Measurements from ENCODE around the gene DMD. TPM values are rescaled to one million over a fixed set of nuclear protein-coding genes. Genes with fewer than 3 reads are reported as not detected.

Gene DMD
- total and polyA plus RNA-seq, 7 donors: 2.5 to 260 (median 183) TPM

DNA sequence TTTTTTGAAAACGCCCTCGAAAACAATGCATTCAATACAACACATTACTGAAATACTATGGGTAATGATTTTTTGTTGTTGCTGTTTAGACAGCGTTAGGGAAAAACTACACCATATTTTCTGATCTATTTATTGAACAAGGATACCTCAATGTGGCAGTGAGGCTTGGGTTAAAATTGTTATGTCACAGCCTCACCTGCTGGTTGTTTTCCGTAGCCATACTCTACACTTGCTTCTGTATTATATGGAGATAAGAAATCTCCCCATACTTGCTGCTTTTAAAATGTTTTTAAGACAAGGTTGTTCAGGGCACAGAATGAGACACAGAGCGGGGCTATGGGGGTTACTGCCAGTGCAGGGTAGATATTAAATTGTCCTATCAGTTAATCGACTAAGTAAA is 1917.9 kb downstream of the DMD start:
- no peaks in the 10 kb centered on the region for H3K9me3 ChIP-seq
- no peaks in the 10 kb centered on the region for H3K4me1 ChIP-seq
- intact Hi-C loops (cut with DNase I): no loop called here
- DNase-seq: no peak
- no peak for TF ChIP-seq CTCF (IDR thresholded peaks at IDR 0.05)
- no peak for TF ChIP-seq POLR2A (IDR thresholded peaks at IDR 0.05)
- no peak for TF ChIP-seq EP300 (IDR thresholded peaks at IDR 0.05)
- TF ChIP-seq POLR2AphosphoS5 (IDR thresholded peaks at IDR 0.05): no peak
- no peak overlapping the region for H3K27ac ChIP-seq
- no peaks in the 10 kb centered on the region for H3K36me3 ChIP-seq
- no peak overlapping the region for H3K4me3 ChIP-seq
- WGBS, 2 donors: 63 to 87% methylated on average over 6 of the region's 6 CpGs
- H3K27me3 ChIP-seq: no peaks in the 10 kb centered on the region

GRCh38 chrX:31291131-31291530 is 1920.2 kb downstream of the DMD start:
- no peaks in the 10 kb centered on the region for H3K27me3 ChIP-seq
- H3K27ac ChIP-seq: no peak overlapping the region
- WGBS, 2 donors: 94 to 96% methylated on average over 5 of the region's 5 CpGs
- H3K36me3 ChIP-seq: no peaks in the 10 kb centered on the region
- TF ChIP-seq POLR2A (IDR thresholded peaks at IDR 0.05) (no peak), CTCF (IDR thresholded peaks at IDR 0.05) (no peak), POLR2AphosphoS5 (IDR thresholded peaks at IDR 0.05) (no peak)
- no peaks in the 10 kb centered on the region for H3K4me1 ChIP-seq
- no peaks in the 10 kb centered on the region for H3K9me3 ChIP-seq
- H3K4me3 ChIP-seq: no peak overlapping the region
- intact Hi-C loops (cut with DNase I): no loop called here
- no peak for DNase-seq

- TF ChIP-seq EP300 (IDR thresholded peaks at IDR 0.05): no peak
- no peak for TF ChIP-seq POLR2AphosphoS5 (IDR thresholded peaks at IDR 0.05)
- no peak for TF ChIP-seq POLR2A (IDR thresholded peaks at IDR 0.05)
- no peak for TF ChIP-seq CTCF (IDR thresholded peaks at IDR 0.05)
- no peaks in the 10 kb centered on the region for H3K36me3 ChIP-seq
- H3K27me3 ChIP-seq: no peaks in the 10 kb centered on the region
- no peak overlapping the region for H3K27ac ChIP-seq
- WGBS, 2 donors: 81 to 86% methylated on average over 4 of the region's 4 CpGs
- intact Hi-C loops (cut with DNase I): no loop called here
- H3K9me3 ChIP-seq: no peaks in the 10 kb centered on the region
- H3K4me3 ChIP-seq: no peak overlapping the region
- no peak for DNase-seq
- H3K4me1 ChIP-seq: no peaks in the 10 kb centered on the region
These were observed 1923.5 kb downstream of the DMD start for GRCh38 chrX:31287861-31288260.

GRCh38 chrX:31280580-31280979 is 1930.8 kb downstream of the DMD start:
- intact Hi-C loops (cut with DNase I): no loop called here
- no peak overlapping the region for H3K27ac ChIP-seq
- no peaks in the 10 kb centered on the region for H3K9me3 ChIP-seq
- DNase-seq: no peak
- H3K4me3 ChIP-seq: no peak overlapping the region
- H3K36me3 ChIP-seq: no peaks in the 10 kb centered on the region
- H3K4me1 ChIP-seq: no peaks in the 10 kb centered on the region
- no peak for TF ChIP-seq CTCF (IDR thresholded peaks at IDR 0.05)
- TF ChIP-seq POLR2AphosphoS5 (IDR thresholded peaks at IDR 0.05): no peak
- TF ChIP-seq EP300 (IDR thresholded peaks at IDR 0.05): no peak
- TF ChIP-seq POLR2A (IDR thresholded peaks at IDR 0.05): no peak
- no peaks in the 10 kb centered on the region for H3K27me3 ChIP-seq
- WGBS, 2 donors: 85 to 90% methylated on average over 4 of the region's 4 CpGs

GRCh38 chrX:31279359-31279758 is 1932.0 kb downstream of the DMD start:
- Histone ChIP-seq H3K9me3 (no peaks in the 10 kb centered on the region), H3K4me1 (no peaks in the 10 kb centered on the region), H3K27ac (no peak overlapping the region), H3K36me3 (no peaks in the 10 kb centered on the region), H3K4me3 (no peak overlapping the region), H3K27me3 (no peaks in the 10 kb centered on the region)
- 83 to 95% methylated on average over 2 of the region's 2 CpGs for WGBS, 2 donors
- DNase-seq: no peak
- TF ChIP-seq CTCF (IDR thresholded peaks at IDR 0.05) (no peak), POLR2AphosphoS5 (IDR thresholded peaks at IDR 0.05) (no peak), EP300 (IDR thresholded peaks at IDR 0.05) (no peak), POLR2A (IDR thresholded peaks at IDR 0.05) (no peak)
- intact Hi-C loops (cut with DNase I): no loop called here

Data from sigmoid colon (tissue), 7 donors.